Head of caudate nucleus (tissue), 42 donors: ENCODE data around the gene LY9.

Experiments
- DNase-seq, 42 donors: peaks; one replicate each; pipeline versions ENCODE4 v3.0.0 to v3.0.0-alpha.2; 2020 to 2021; ENCODE audit warnings: mixed read lengths in 7 of 42
- intact Hi-C: fragments of 100-400 bp; cut with DNase I; formaldehyde crosslinking; loops from one replicate; pipeline ENCODE4 v1.15.0; 2022

Gene LY9

GRCh38 chr1:160877221-160877620 is 81.2 kb downstream of the LY9 start:
- DNase-seq: no peak
- intact Hi-C loops: no loop called here
